Left kidney (tissue), 2 donors: Measurements from ENCODE around the gene GNG2. TPM values are rescaled to one million over a fixed set of nuclear protein-coding genes. Genes with fewer than 3 reads are reported as not detected.

ENCODE experiments used
- DNase-seq: peaks from one replicate; pipeline ENCODE4 v3.0.0-alpha.2; 2013
- polyA plus RNA-seq: library from polyadenylated mRNA; unstranded; fragments of 120-200 nt; gene quantifications from one replicate; pipeline ENCODE4 v1.2.1, GENCODE V29; 2013; ENCODE audit not compliant: insufficient read length

The GNG2 gene
- polyA plus RNA-seq, 1 donor = 65.3 TPM

GRCh38 chr14:51938821-51939220, 78.4 kb downstream of the GNG2 start:
- no peak for DNase-seq

GRCh38 chr14:51939226-51939625, 78.8 kb downstream of the GNG2 start:
- no peak for DNase-seq

- no peak for DNase-seq
These were observed 79.4 kb downstream of the GNG2 start for GRCh38 chr14:51939755-51940301.

GRCh38 chr14:51942971-51943370, 82.6 kb downstream of the GNG2 start:
- DNase-seq = no peak

- DNase-seq = no peak
These were observed 89.6 kb downstream of the GNG2 start for GRCh38 chr14:51950007-51950406.

GRCh38 chr14:51951656-51952055, 91.2 kb downstream of the GNG2 start:
- DNase-seq = no peak

- DNase-seq = no peak
These were observed 93.6 kb downstream of the GNG2 start for GRCh38 chr14:51954031-51954430.

GRCh38 chr14:51954657-51955056, 94.2 kb downstream of the GNG2 start:
- DNase-seq = no peak

- DNase-seq = no peak
These were observed 97.5 kb downstream of the GNG2 start for GRCh38 chr14:51957950-51958349.

GRCh38 chr14:51959928-51960327, 99.5 kb downstream of the GNG2 start:
- no peak for DNase-seq

- no peak for DNase-seq
These were observed 100.5 kb downstream of the GNG2 start for GRCh38 chr14:51960866-51961265.

GRCh38 chr14:51962711-51963110, 102.3 kb downstream of the GNG2 start:
- DNase-seq = no peak

GRCh38 chr14:51963286-51963685, 102.9 kb downstream of the GNG2 start:
- DNase-seq = peak; percentile 53

GRCh38 chr14:51967521-51967920, 107.1 kb downstream of the GNG2 start:
- DNase-seq = no peak

- no peak for DNase-seq
These were observed 109.6 kb downstream of the GNG2 start for GRCh38 chr14:51969852-51970540.

GRCh38 chr14:51972566-51972965, 112.2 kb downstream of the GNG2 start:
- DNase-seq = no peak

GRCh38 chr14:51977075-51977474, 116.7 kb downstream of the GNG2 start:
- DNase-seq = no peak

GRCh38 chr14:51978681-51979085, 118.3 kb downstream of the GNG2 start:
- no peak for DNase-seq

GRCh38 chr14:51979088-51979709, 118.8 kb downstream of the GNG2 start:
- peak; percentile 80 for DNase-seq

- DNase-seq = no peak
These were observed 120.9 kb downstream of the GNG2 start for GRCh38 chr14:51981218-51981854.

GRCh38 chr14:51988221-51988620, 127.8 kb downstream of the GNG2 start:
- no peak for DNase-seq

GRCh38 chr14:51989293-51990234, 129.2 kb downstream of the GNG2 start, which contains the start of gene RTRAF:
Gene RTRAF, plus strand, starts transcription at chr14:51989546. Its CDS starts 94 bp downstream, at chr14:51989640.
- DNase-seq = peak; percentile 90
